Common myeloid progenitor, CD34-positive (primary cell): ENCODE data around the gene GCGR. TPM values are rescaled to one million over a fixed set of nuclear protein-coding genes. Genes with fewer than 3 reads are reported as not detected.

Source experiments
- CTCF ChIA-PET: fragments of 350-600 bp; sonication (Branson Sonifier 250); formaldehyde crosslinking; loops from one replicate; lab custom pipeline; 2021; ENCODE audit warnings: antibody characterized with exemption; lab: Charles Lee
- POLR2A ChIA-PET: fragments of 350-600 bp; sonication (Branson Sonifier 250); formaldehyde crosslinking; loops from one replicate; lab custom pipeline; 2021; ENCODE audit warnings: antibody characterized with exemption; lab: Charles Lee
- DNase-seq, 3 donors: peaks; one replicate each; pipeline versions ENCODE4 v3.0.0 to v3.0.0-alpha.2; 2013
- H3K27ac ChIP-seq, 2 experiments: 1 replicate in 1 of 2; 2 replicates in 1 of 2; pipeline ENCODE4 v1.7.0; 2013; ENCODE audit warnings: inconsistent platforms in 2 of 2, low read length in 2 of 2, mild to moderate bottlenecking in 2 of 2, low read depth in 1 of 2, moderate library complexity in 1 of 2; ENCODE audit not compliant: severe bottlenecking in 2 of 2, insufficient read depth in 1 of 2, poor library complexity in 1 of 2
- H3K27me3 ChIP-seq, 5 experiments: replicated peaks in 2 of 5; 1 replicate in 3 of 5; 2 replicates in 2 of 5; pipeline versions ENCODE4 v1.6.1 to v1.7.0; 2013; ENCODE audit warnings: low read length in 4 of 5, mild to moderate bottlenecking in 2 of 5, moderate library complexity in 2 of 5, inconsistent platforms in 1 of 5; ENCODE audit not compliant: insufficient read depth in 5 of 5, control insufficient read depth in 4 of 5
- H3K36me3 ChIP-seq, 4 experiments: 1 replicate in 2 of 4; 2 replicates in 2 of 4; pipeline versions ENCODE4 v1.6.1 to v1.7.0; 2013; ENCODE audit warnings: low read length in 3 of 4, control low read depth in 1 of 4, mild to moderate bottlenecking in 1 of 4; ENCODE audit not compliant: control insufficient read depth in 4 of 4, insufficient read depth in 4 of 4
- H3K4me1 ChIP-seq, 4 experiments: 1 replicate in 3 of 4; 2 replicates in 1 of 4; pipeline versions ENCODE4 v1.6.1 to v1.7.1; 2013; ENCODE audit warnings: low read length in 3 of 4, mild to moderate bottlenecking in 3 of 4, control low read depth in 1 of 4, inconsistent platforms in 1 of 4, moderate library complexity in 1 of 4; ENCODE audit not compliant: control insufficient read depth in 4 of 4, insufficient read depth in 4 of 4; ENCODE audit errors: control extremely low read depth in 1 of 4
- H3K4me3 ChIP-seq, 7 experiments: 1 replicate in 4 of 7; 2 replicates in 3 of 7; pipeline versions ENCODE4 v1.5.1 to v1.7.0; 2013; ENCODE audit warnings: mild to moderate bottlenecking in 7 of 7, low read length in 6 of 7, moderate library complexity in 6 of 7, inconsistent platforms in 2 of 7, low read depth in 2 of 7, control low read depth in 1 of 7; ENCODE audit not compliant: insufficient read depth in 4 of 7, control insufficient read depth in 1 of 7; ENCODE audit errors: extremely low read depth in 1 of 7
- H3K9me3 ChIP-seq, 5 experiments: 1 replicate in 4 of 5; 2 replicates in 1 of 5; pipeline versions ENCODE4 v1.6.1 to v1.7.1; 2013; ENCODE audit warnings: low read length in 4 of 5, mild to moderate bottlenecking in 2 of 5, inconsistent platforms in 1 of 5, low read depth in 1 of 5, moderate library complexity in 1 of 5; ENCODE audit not compliant: control insufficient read depth in 4 of 5, insufficient read depth in 2 of 5; ENCODE audit errors: control extremely low read depth in 1 of 5
- WGBS: methylation state at CpG from one replicate; pipeline ENCODE4 v1.1.5; 2013; ENCODE audit not compliant: insufficient coverage; 5-methylcytosine and 5-hydroxymethylcytosine counted together
- polyA plus RNA-seq: library from polyadenylated mRNA; unstranded; fragments of 120-200 nt; gene quantifications from one replicate; pipeline ENCODE4 v1.2.1, GENCODE V29; 2013

GCGR gene
- 0.15 TPM for polyA plus RNA-seq

GRCh38 chr17:81803728-81804558, at the start of gene GCGR:
Gene GCGR, plus strand, starts transcription at chr17:81804150. Its CDS starts 4,869 bp downstream, at chr17:81809019.
- H3K36me3 ChIP-seq, result no peaks in the 10 kb centered on the region
- H3K4me1 ChIP-seq, result peaks cover 0 to 16% (median 8%) of the 10 kb centered on the region in 4 experiments
- no peak within 1 kb of the TSS for H3K27ac ChIP-seq
- 2% methylated on average over 88 of the region's 110 CpGs for WGBS
- peak in 1 of 3 donors; percentile 15 for DNase-seq
- POLR2A ChIA-PET, result no interaction called here
- CTCF ChIA-PET, result no interaction called here
- peaks cover 0 to 6% (median 5%) of the 10 kb centered on the region in 5 experiments for H3K9me3 ChIP-seq
- peak within 1 kb of the TSS in 3 of 7 experiments; percentile 19 to 40 (median 34) for H3K4me3 ChIP-seq
- H3K27me3 ChIP-seq, result peaks cover 3 to 91% (median 31%) of the 10 kb centered on the region in 5 experiments

GRCh38 chr17:81792675-81793615, 11.0 kb upstream of the GCGR start:
- peak in 2 of 3 donors; percentile 42 to 71 for DNase-seq
- H3K27ac ChIP-seq, result no peak overlapping the region
- ChIA-PET POLR2A (no interaction called here), CTCF (no interaction called here)
- H3K4me1 ChIP-seq, result no peaks in the 10 kb centered on the region
- no peaks in the 10 kb centered on the region for H3K9me3 ChIP-seq
- H3K36me3 ChIP-seq, result no peaks in the 10 kb centered on the region
- H3K4me3 ChIP-seq, result no peak overlapping the region
- WGBS, result 94% methylated on average over 6 of the region's 8 CpGs
- peaks cover 0 to 20% (median 3%) of the 10 kb centered on the region in 5 experiments for H3K27me3 ChIP-seq

- Histone ChIP-seq H3K9me3 (no peaks in the 10 kb centered on the region), H3K4me1 (no peaks in the 10 kb centered on the region), H3K4me3 (no peak overlapping the region), H3K27me3 (peaks cover 0 to 20% (median 3%) of the 10 kb centered on the region in 5 experiments), H3K27ac (no peak overlapping the region), H3K36me3 (no peaks in the 10 kb centered on the region)
- POLR2A ChIA-PET, result no interaction called here
- CTCF ChIA-PET, result no interaction called here
- no peak for DNase-seq
- WGBS, result 100% methylated on average over 2 of the region's 3 CpGs
These were observed 9.9 kb upstream of the GCGR start for GRCh38 chr17:81794074-81794476.

GRCh38 chr17:81794509-81794908, 9.4 kb upstream of the GCGR start:
- Histone ChIP-seq H3K9me3 (no peaks in the 10 kb centered on the region), H3K4me3 (no peak overlapping the region), H3K27me3 (peaks cover 0 to 20% (median 3%) of the 10 kb centered on the region in 5 experiments), H3K4me1 (no peaks in the 10 kb centered on the region), H3K27ac (no peak overlapping the region), H3K36me3 (no peaks in the 10 kb centered on the region)
- WGBS, result 73% methylated on average over 6 of the region's 8 CpGs
- peak in 1 of 3 donors; percentile 21 for DNase-seq
- POLR2A ChIA-PET, result interaction anchor here (1.4 kb wide), 1 partner anchor 13 kb away, joined by 4 read pairs; no protein-coding TSS in a partner anchor
- CTCF ChIA-PET, result interaction anchor here (0.5 kb wide), 1 partner anchor 120 kb away, joined by 3 read pairs; no protein-coding TSS in a partner anchor

- ChIA-PET CTCF (no interaction called here), POLR2A (no interaction called here)
- Histone ChIP-seq H3K27ac (no peak overlapping the region), H3K36me3 (no peaks in the 10 kb centered on the region), H3K9me3 (peaks cover 0 to 6% (median 5%) of the 10 kb centered on the region in 5 experiments), H3K4me1 (peaks cover 0 to 16% (median 8%) of the 10 kb centered on the region in 4 experiments), H3K4me3 (no peak overlapping the region), H3K27me3 (peaks cover 3 to 66% (median 27%) of the 10 kb centered on the region in 5 experiments)
- DNase-seq, result no peak
- 95% methylated on average over 9 of the region's 9 CpGs for WGBS
These were observed 2.6 kb upstream of the GCGR start for GRCh38 chr17:81801327-81801726.

GRCh38 chr17:81802048-81802758, 1.7 kb upstream of the GCGR start:
- 90% methylated on average over 7 of the region's 9 CpGs for WGBS
- ChIA-PET POLR2A (no interaction called here), CTCF (no interaction called here)
- H3K4me3 ChIP-seq, result no peak overlapping the region
- H3K27ac ChIP-seq, result no peak overlapping the region
- DNase-seq, result no peak
- no peaks in the 10 kb centered on the region for H3K36me3 ChIP-seq
- peaks cover 3 to 75% (median 28%) of the 10 kb centered on the region in 5 experiments for H3K27me3 ChIP-seq
- peaks cover 0 to 6% (median 5%) of the 10 kb centered on the region in 5 experiments for H3K9me3 ChIP-seq
- H3K4me1 ChIP-seq, result peaks cover 0 to 16% (median 8%) of the 10 kb centered on the region in 4 experiments
